H1 (cell line): ENCODE measurements around the gene TCF7L2.

Source experiments
- BACH1 ChIP-seq: IDR thresholded peaks from 2 replicates; pipeline ENCODE4 v1.6.1; 2012; ENCODE audit warnings: low read length, improper control_type of control experiment
- CTCF ChIP-seq, 3 experiments: IDR thresholded peaks; 1 replicate in 2 of 3; 2 replicates in 1 of 3; pipeline versions ENCODE4 v1.5.1 to v1.6.1; 2011; ENCODE audit warnings: low read length in 3 of 3, mild to moderate bottlenecking in 3 of 3, inconsistent platforms in 2 of 3, low read depth in 1 of 3, moderate library complexity in 1 of 3; ENCODE audit not compliant: insufficient read depth in 1 of 3; ENCODE audit errors: control extremely low read depth in 1 of 3
- EZH2 ChIP-seq: fragments of 200-600 bp; sonication (generic); IDR thresholded peaks from 2 replicates; pipeline ENCODE4 v1.7.1; 2012; ENCODE audit warnings: low read depth, mild to moderate bottlenecking, moderate library complexity, low read length, inconsistent platforms; ENCODE audit not compliant: severe bottlenecking
- YY1 ChIP-seq: IDR thresholded peaks from 2 replicates; pipeline ENCODE4 v1.6.1; 2011; ENCODE audit warnings: low read depth, mild to moderate bottlenecking, low read length
- ZNF274 ChIP-seq: IDR thresholded peaks from 2 replicates; pipeline ENCODE4 v1.7.0; 2012; ENCODE audit warnings: low read length, borderline replicate concordance; ENCODE audit errors: extremely low read depth

- TF ChIP-seq YY1: no peak
- no peak for TF ChIP-seq ZNF274
- no peak for TF ChIP-seq EZH2
- no peak for TF ChIP-seq CTCF (IDR thresholded peaks at IDR 0.05; ENCODE audit: control extremely low read depth in 1 of 3, insufficient read depth in 1 of 3, low read depth in 1 of 3, low read length in 3 of 3)
- TF ChIP-seq BACH1: no peak
These were observed 92.0 kb downstream of the TCF7L2 start for GRCh38 chr10:113041841-113042750.
